CD4-positive, alpha-beta T cell treated with Interleukin-15 for 4 hours (primary cell): Measurements from ENCODE around the gene SDF4.
"Not testable (repeated sequence)": the region's sequence is repeated elsewhere in the genome, so short reads cannot be mapped to it uniquely, and the experiment has no call there.

Source experiments
- DNase-seq: peaks from one replicate; pipeline ENCODE4 v3.0.0-alpha.2; 2020; ENCODE audit warnings: low spot score

Gene SDF4

GRCh38 chr1:1178794-1179331 lies 52.9 kb downstream of the SDF4 start:
- no peak for DNase-seq

- no peak for DNase-seq
Observed at GRCh38 chr1:1177452-1178206, 54.2 kb downstream of the SDF4 start.

GRCh38 chr1:1176931-1177330 lies 54.9 kb downstream of the SDF4 start:
- DNase-seq, result no peak

GRCh38 chr1:1176063-1176761 lies 55.6 kb downstream of the SDF4 start:
- DNase-seq, result not testable (repeated sequence)

- DNase-seq, result no peak
Observed at GRCh38 chr1:1175221-1176062, 56.4 kb downstream of the SDF4 start.

- peak; percentile 66 for DNase-seq
Observed at GRCh38 chr1:1173793-1174415, 57.9 kb downstream of the SDF4 start, which contains the start of gene TTLL10. Gene TTLL10 (plus strand): TSS chr1:1173880. CDS start chr1:1179216, 5,336 bp downstream.

- no peak for DNase-seq
Observed at GRCh38 chr1:1173061-1173792, 58.6 kb downstream of the SDF4 start.

- DNase-seq, result peak; percentile 21
Observed at GRCh38 chr1:1171546-1172340, 60.1 kb downstream of the SDF4 start.

GRCh38 chr1:1171161-1171545 lies 60.6 kb downstream of the SDF4 start:
- DNase-seq, result no peak

GRCh38 chr1:1170215-1171091 lies 61.3 kb downstream of the SDF4 start:
- DNase-seq, result no peak

GRCh38 chr1:1169429-1170214 lies 62.2 kb downstream of the SDF4 start:
- no peak for DNase-seq

- no peak for DNase-seq
Observed at GRCh38 chr1:1168451-1169411, 63.1 kb downstream of the SDF4 start.

- no peak for DNase-seq
Observed at GRCh38 chr1:1167841-1168450, 63.9 kb downstream of the SDF4 start.

- DNase-seq, result no peak
Observed at GRCh38 chr1:1167398-1167821, 64.4 kb downstream of the SDF4 start.
